ENCODE measurements around the gene ASXL1. TPM values are rescaled to one million over a fixed set of nuclear protein-coding genes. Genes with fewer than 3 reads are reported as not detected.

ASXL1 gene
- total RNA-seq, 2 experiments from 2014 or later: 129 to 137 TPM

GRCh38 chr20:32359633-32360332, 1.7 kb downstream of the ASXL1 start:
- Mint-ChIP-seq H3K36me3 (ENCODE audit: low read depth) (peaks cover 34% of the 10 kb centered on the region), H3K27me3 (no peaks in the 10 kb centered on the region), H3K9me3 (no peaks in the 10 kb centered on the region), H3K4me3 (peak overlapping the region; percentile 96), H3K27ac (peak overlapping the region; percentile 95), H3K4me1 (ENCODE audit: low read depth) (peaks cover 66% of the 10 kb centered on the region)
- intact Hi-C loops (cut with micrococcal nuclease): loop anchor here (2.0 to 5.0 kb wide), 2 partner anchors 48 to 153 kb away; partner anchors contain the start of genes PLAGL2 and POFUT1
- ChIA-PET CTCF (interaction anchor here (1.0 to 2.2 kb wide), 4 partner anchors 12 to 163 kb away, joined by 4 to 8 read pairs (median 4); no protein-coding TSS in a partner anchor), POLR2A (interaction anchor here (1.0 to 6.5 kb wide), 13 partner anchors 11 to 161 kb away, joined by 3 to 47 read pairs (median 4); no protein-coding TSS in a partner anchor)
- DNase-seq: peak; percentile 37
- TF ChIP-seq, protein P1, sequence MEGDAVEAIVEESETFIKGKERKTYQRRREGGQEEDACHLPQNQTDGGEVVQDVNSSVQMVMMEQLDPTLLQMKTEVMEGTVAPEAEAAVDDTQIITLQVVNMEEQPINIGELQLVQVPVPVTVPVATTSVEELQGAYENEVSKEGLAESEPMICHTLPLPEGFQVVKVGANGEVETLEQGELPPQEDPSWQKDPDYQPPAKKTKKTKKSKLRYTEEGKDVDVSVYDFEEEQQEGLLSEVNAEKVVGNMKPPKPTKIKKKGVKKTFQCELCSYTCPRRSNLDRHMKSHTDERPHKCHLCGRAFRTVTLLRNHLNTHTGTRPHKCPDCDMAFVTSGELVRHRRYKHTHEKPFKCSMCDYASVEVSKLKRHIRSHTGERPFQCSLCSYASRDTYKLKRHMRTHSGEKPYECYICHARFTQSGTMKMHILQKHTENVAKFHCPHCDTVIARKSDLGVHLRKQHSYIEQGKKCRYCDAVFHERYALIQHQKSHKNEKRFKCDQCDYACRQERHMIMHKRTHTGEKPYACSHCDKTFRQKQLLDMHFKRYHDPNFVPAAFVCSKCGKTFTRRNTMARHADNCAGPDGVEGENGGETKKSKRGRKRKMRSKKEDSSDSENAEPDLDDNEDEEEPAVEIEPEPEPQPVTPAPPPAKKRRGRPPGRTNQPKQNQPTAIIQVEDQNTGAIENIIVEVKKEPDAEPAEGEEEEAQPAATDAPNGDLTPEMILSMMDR (IDR thresholded peaks at IDR 0.05): no peak
- ATAC-seq: no peak

GRCh38 chr20:32360333-32360634, 2.2 kb downstream of the ASXL1 start:
- peaks cover 36% of the 10 kb centered on the region for H3K36me3 Mint-ChIP-seq (ENCODE audit: low read depth)
- ATAC-seq: no peak

DNA sequence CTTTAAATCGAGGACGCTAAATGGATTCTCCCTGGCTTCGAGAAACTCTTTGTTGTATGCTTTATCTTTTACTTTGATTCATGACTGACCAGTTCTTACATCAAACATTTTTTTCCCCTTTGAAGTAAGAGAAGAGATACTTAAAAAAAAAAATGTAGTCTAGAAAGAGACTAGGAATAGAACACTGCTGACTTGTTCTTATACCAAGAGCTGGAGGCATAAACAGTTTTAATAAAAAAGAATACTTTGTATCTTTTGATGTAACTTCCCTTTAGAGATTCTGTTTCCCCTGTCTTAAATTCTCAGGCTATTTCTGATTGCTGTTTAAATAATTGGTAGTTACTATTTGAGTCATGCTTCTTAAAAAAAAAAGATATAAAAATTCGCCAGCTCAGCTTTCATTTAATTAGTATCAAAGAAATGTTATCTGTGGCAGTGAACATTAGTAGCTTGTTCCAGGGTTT, 4.8 kb downstream of the ASXL1 start:
- Mint-ChIP-seq H3K4me1 (ENCODE audit: low read depth) (peaks cover 70% of the 10 kb centered on the region), H3K9me3 (no peaks in the 10 kb centered on the region), H3K4me3 (peak overlapping the region; percentile 96), H3K27me3 (no peaks in the 10 kb centered on the region), H3K36me3 (ENCODE audit: low read depth) (peaks cover 45% of the 10 kb centered on the region), H3K27ac (peak overlapping the region; percentile 95)
- POLR2A ChIA-PET: interaction anchor here (0.7 to 1.0 kb wide), 2 partner anchors 77 to 299 kb away, joined by 3 to 4 read pairs; no protein-coding TSS in a partner anchor
- DNase-seq (no peak), ATAC-seq (no peak)
- CTCF ChIA-PET: interaction anchor here (0.7 to 1.3 kb wide), 4 partner anchors 29 to 455 kb away, joined by 3 read pairs; no protein-coding TSS in a partner anchor
- intact Hi-C loops (cut with micrococcal nuclease): loop anchor here (5.0 kb wide), 1 partner anchor 44 kb away; no protein-coding TSS in a partner anchor
- TF ChIP-seq, protein P1 (IDR thresholded peaks at IDR 0.05): no peak

More at GRCh38 chr20:32360333-32360634, 2.2 kb downstream of the ASXL1 start:
- Mint-ChIP-seq H3K4me1 (ENCODE audit: low read depth) (peaks cover 66% of the 10 kb centered on the region), H3K4me3 (peak overlapping the region; percentile 96), H3K27ac (peak overlapping the region; percentile 95), H3K27me3 (no peaks in the 10 kb centered on the region), H3K9me3 (no peaks in the 10 kb centered on the region)
- CTCF ChIA-PET: interaction anchor here (1.6 to 2.2 kb wide), 3 partner anchors 59 to 162 kb away, joined by 4 to 8 read pairs (median 4); no protein-coding TSS in a partner anchor
- TF ChIP-seq, protein P1 (IDR thresholded peaks at IDR 0.05): no peak
- intact Hi-C loops (cut with micrococcal nuclease): loop anchor here (5.0 kb wide), 1 partner anchor 47 kb away; no protein-coding TSS in a partner anchor
- POLR2A ChIA-PET: interaction anchor here (1.0 to 6.5 kb wide), 8 partner anchors 11 to 162 kb away, joined by 3 to 47 read pairs (median 7); no protein-coding TSS in a partner anchor
- DNase-seq: no peak

DNA sequence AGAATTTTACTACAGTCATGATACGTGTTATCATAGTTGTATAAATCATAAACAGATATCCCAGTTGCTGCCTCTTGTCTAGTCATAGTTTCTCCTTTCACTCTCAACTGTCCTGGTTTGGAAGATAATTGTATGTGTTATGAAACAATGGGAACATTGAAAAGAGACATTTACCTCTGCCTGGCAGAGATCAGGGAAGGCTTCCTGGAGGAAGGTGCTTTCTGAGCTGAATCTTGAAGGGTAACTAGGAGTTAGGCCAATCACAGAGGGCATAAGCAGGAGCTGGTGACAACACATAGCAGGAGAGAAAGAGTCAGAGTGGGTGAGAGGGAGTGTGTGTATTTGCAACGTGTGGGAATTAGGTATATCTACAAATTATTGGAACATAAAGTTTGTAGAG, 5.4 kb downstream of the ASXL1 start:
- POLR2A ChIA-PET: interaction anchor here (0.7 to 2.0 kb wide), 5 partner anchors 15 to 299 kb away, joined by 3 to 5 read pairs (median 4); no protein-coding TSS in a partner anchor
- ATAC-seq: no peak
- Mint-ChIP-seq H3K27me3 (no peaks in the 10 kb centered on the region), H3K27ac (peak overlapping the region; percentile 95), H3K9me3 (no peaks in the 10 kb centered on the region), H3K4me3 (peak overlapping the region; percentile 96), H3K4me1 (ENCODE audit: low read depth) (peaks cover 75% of the 10 kb centered on the region), H3K36me3 (ENCODE audit: low read depth) (peaks cover 49% of the 10 kb centered on the region)
- TF ChIP-seq, protein P1 (IDR thresholded peaks at IDR 0.05): no peak
- DNase-seq: no peak
- CTCF ChIA-PET: interaction anchor here (0.7 to 1.5 kb wide), 5 partner anchors 30 to 454 kb away, joined by 3 to 4 read pairs (median 3); no protein-coding TSS in a partner anchor
- intact Hi-C loops (cut with micrococcal nuclease): loop anchor here (5.0 kb wide), 1 partner anchor 44 kb away; no protein-coding TSS in a partner anchor
